Measurements from ENCODE around the gene HLA-E.
"Not testable (repeated sequence)": the region's sequence is repeated elsewhere in the genome, so short reads cannot be mapped to it uniquely, and the experiment has no call there.

The HLA-E gene

GRCh38 chr6:30475116-30475515, 14.2 kb upstream of the HLA-E start:
- not testable (repeated sequence) for H3K4me3 ChIP-seq, H3K27ac ChIP-seq

- Histone ChIP-seq H3K27ac (no peak overlapping the region), H3K4me3 (no peak overlapping the region)
Observed at GRCh38 chr6:30480536-30481156, 8.7 kb upstream of the HLA-E start.

- Histone ChIP-seq H3K4me3 (no peak overlapping the region), H3K27ac (no peak overlapping the region)
Observed at GRCh38 chr6:30481211-30481964, 7.9 kb upstream of the HLA-E start.

- not testable (repeated sequence) for H3K27ac ChIP-seq
- H3K4me3 ChIP-seq = peak overlapping the region in 1 of 7 experiments; percentile 0
Observed at GRCh38 chr6:30481965-30482644, 7.2 kb upstream of the HLA-E start.

GRCh38 chr6:30483677-30484279, 5.5 kb upstream of the HLA-E start:
- Histone ChIP-seq H3K4me3 (no peak overlapping the region), H3K27ac (no peak overlapping the region)

- no peak overlapping the region for H3K4me3 ChIP-seq
- no peak overlapping the region for H3K27ac ChIP-seq
Observed at GRCh38 chr6:30485236-30485635, 4.1 kb upstream of the HLA-E start.

- H3K4me3 ChIP-seq = no peak overlapping the region
- peak overlapping the region in 1 of 21 experiments; percentile 100 for H3K27ac ChIP-seq
Observed at GRCh38 chr6:30487926-30488325, 1.4 kb upstream of the HLA-E start.

- H3K27ac ChIP-seq = peak overlapping the region in 20 of 21 experiments; percentile 35 to 100 (median 99)
- H3K4me3 ChIP-seq = peak overlapping the region; percentile 78 to 99 (median 95)
Observed at GRCh38 chr6:30488697-30489080, 620 bp upstream of the HLA-E start.

- Histone ChIP-seq H3K27ac (peak overlapping the region; percentile 94 to 100 (median 99)), H3K4me3 (peak overlapping the region; percentile 78 to 99 (median 95))
Observed at GRCh38 chr6:30490026-30490876, 942 bp downstream of the HLA-E start.

- peak overlapping the region in 13 of 21 experiments; percentile 18 to 100 (median 98) for H3K27ac ChIP-seq
Observed at GRCh38 chr6:30491291-30491953, 2.1 kb downstream of the HLA-E start.

GRCh38 chr6:30491991-30492952, 3.0 kb downstream of the HLA-E start:
- Histone ChIP-seq H3K4me3 (peak overlapping the region; percentile 78 to 99 (median 95)), H3K27ac (peak overlapping the region in 14 of 21 experiments; percentile 18 to 100 (median 97))

More at GRCh38 chr6:30491291-30491953, 2.1 kb downstream of the HLA-E start:
- H3K4me3 ChIP-seq = peak overlapping the region; percentile 78 to 99 (median 95)

- Histone ChIP-seq H3K27ac (peak overlapping the region in 6 of 21 experiments; percentile 11 to 99 (median 14)), H3K4me3 (no peak overlapping the region)
Observed at GRCh38 chr6:30493643-30494250, 4.4 kb downstream of the HLA-E start.

- Histone ChIP-seq H3K4me3 (no peak overlapping the region), H3K27ac (peak overlapping the region in 7 of 21 experiments; percentile 0 to 43 (median 12))
Observed at GRCh38 chr6:30494291-30494861, 5.1 kb downstream of the HLA-E start.

- not testable (repeated sequence) for H3K4me3 ChIP-seq
- peak overlapping the region in 2 of 21 experiments; percentile 6 to 47 for H3K27ac ChIP-seq
Observed at GRCh38 chr6:30495060-30495459, 5.8 kb downstream of the HLA-E start.

GRCh38 chr6:30495993-30496392, 6.7 kb downstream of the HLA-E start:
- no peak overlapping the region for H3K4me3 ChIP-seq
- H3K27ac ChIP-seq = peak overlapping the region in 18 of 21 experiments; percentile 10 to 85 (median 49)

GRCh38 chr6:30497261-30497599, 7.9 kb downstream of the HLA-E start:
- not testable (repeated sequence) for H3K4me3 ChIP-seq
- H3K27ac ChIP-seq = peak overlapping the region in 13 of 21 experiments; percentile 27 to 85 (median 49)

- peak overlapping the region in 5 of 21 experiments; percentile 27 to 85 (median 47) for H3K27ac ChIP-seq
- H3K4me3 ChIP-seq = no peak overlapping the region
Observed at GRCh38 chr6:30497714-30498113, 8.4 kb downstream of the HLA-E start.

All from skin epidermis (tissue), 12 donors.